ENCODE data around the gene LMOD1.

DNA sequence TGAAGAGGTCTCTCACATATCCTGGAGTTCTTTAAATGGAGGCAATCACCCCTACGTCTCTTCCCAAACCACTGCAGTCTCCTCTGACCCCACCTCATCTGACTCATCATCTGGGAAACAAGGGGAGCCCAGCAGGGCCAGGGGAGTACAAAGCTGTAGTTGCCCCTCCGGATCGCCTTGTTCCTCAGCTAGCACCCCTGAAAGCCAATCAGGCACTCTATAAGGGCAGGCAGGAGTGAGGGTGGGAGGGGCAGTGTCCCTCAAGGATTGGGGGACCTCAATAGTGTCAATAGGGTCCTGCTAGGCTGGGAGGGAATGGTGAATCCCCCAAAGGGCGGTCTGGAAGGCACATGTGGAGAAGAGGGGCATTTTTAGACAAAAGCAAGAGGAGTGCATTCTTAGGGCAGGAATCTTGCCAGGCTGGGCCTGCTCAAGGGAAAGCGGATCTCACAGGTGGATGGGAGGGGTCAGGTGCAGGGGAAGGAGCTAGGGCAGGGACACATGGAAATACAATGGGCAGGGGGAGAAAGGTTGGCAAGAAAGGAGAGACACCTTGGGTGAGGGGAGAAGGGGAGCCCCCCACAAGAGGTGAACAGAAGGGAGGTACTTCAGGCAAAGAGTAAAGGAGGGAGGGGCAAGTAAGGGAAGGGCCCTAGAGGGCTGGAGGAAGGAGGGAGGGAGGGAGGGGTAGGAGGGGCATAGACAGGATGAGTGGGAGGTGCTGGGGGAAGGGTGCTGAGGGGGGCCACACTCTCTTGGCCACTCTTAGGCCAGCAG, 51.8 kb downstream of the LMOD1 start:
- TF ChIP-seq POLR2AphosphoS5 (IDR thresholded peaks at IDR 0.05; ENCODE audit: low read depth, low read length) (no peak), POLR2A (IDR thresholded peaks at IDR 0.05; ENCODE audit: control extremely low read depth in 1 of 2, low read depth in 2 of 2, low read length in 2 of 2) (no peak; a peak in 1 of 3 replicates), CTCF (IDR thresholded peaks at IDR 0.05; ENCODE audit: control extremely low read depth in 1 of 3, insufficient read depth in 1 of 3, low read depth in 1 of 3, low read length in 3 of 3) (no peak), HDAC6 (IDR thresholded peaks at IDR 0.05; ENCODE audit: low read depth, low read length) (no peak), SUZ12 (IDR thresholded peaks at IDR 0.05; ENCODE audit: low read length) (no peak)
- TF ChIP-seq, protein P1, sequence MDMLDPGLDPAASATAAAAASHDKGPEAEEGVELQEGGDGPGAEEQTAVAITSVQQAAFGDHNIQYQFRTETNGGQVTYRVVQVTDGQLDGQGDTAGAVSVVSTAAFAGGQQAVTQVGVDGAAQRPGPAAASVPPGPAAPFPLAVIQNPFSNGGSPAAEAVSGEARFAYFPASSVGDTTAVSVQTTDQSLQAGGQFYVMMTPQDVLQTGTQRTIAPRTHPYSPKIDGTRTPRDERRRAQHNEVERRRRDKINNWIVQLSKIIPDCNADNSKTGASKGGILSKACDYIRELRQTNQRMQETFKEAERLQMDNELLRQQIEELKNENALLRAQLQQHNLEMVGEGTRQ (IDR thresholded peaks at IDR 0.05; ENCODE audit: low read length): no peak
